HEK293 (cell line): ENCODE measurements around the gene CLSTN1.

Experiments used
- CTCF ChIP-seq: fragments of 450-650 bp; formaldehyde crosslinking; IDR thresholded peaks from 2 replicates; pipeline ENCODE4 v1.5.1; 2016; ENCODE audit warnings: missing biosample characterization, missing genetic modification characterization
- HOXC10 ChIP-seq: sonication (generic); formaldehyde crosslinking; IDR thresholded peaks from 2 replicates; pipeline ENCODE4 v1.8.1; 2023; ENCODE audit warnings: mild to moderate bottlenecking, missing genetic modification reagents
- MEIS1 ChIP-seq: sonication (generic); formaldehyde crosslinking; IDR thresholded peaks from 2 replicates; pipeline ENCODE4 v1.8.1; 2022; ENCODE audit warnings: missing genetic modification reagents, mild to moderate bottlenecking, borderline replicate concordance
- REST ChIP-seq: fragments of 450-650 bp; formaldehyde crosslinking; IDR thresholded peaks from 2 replicates; pipeline ENCODE4 v1.5.1; 2016; ENCODE audit warnings: missing biosample characterization, missing genetic modification characterization
- YY1 ChIP-seq: fragments of 450-650 bp; formaldehyde crosslinking; IDR thresholded peaks from 2 replicates; pipeline ENCODE4 v1.5.1; 2018; ENCODE audit warnings: missing biosample characterization, missing genetic modification characterization
- ZNF221 ChIP-seq: fragments of 450-650 bp; formaldehyde crosslinking; IDR thresholded peaks from 2 replicates; pipeline ENCODE4 v1.5.1; 2017; ENCODE audit warnings: missing biosample characterization, missing genetic modification characterization, borderline replicate concordance
- ZNF341 ChIP-seq: fragments of 450-650 bp; formaldehyde crosslinking; IDR thresholded peaks from 2 replicates; pipeline ENCODE4; 2016; ENCODE audit warnings: low read depth, missing biosample characterization, missing genetic modification characterization
- ZNF488 ChIP-seq: fragments of 450-650 bp; formaldehyde crosslinking; IDR thresholded peaks from 2 replicates; pipeline ENCODE4 v1.5.1; 2016; ENCODE audit warnings: missing biosample characterization, missing genetic modification characterization
- ZNF561 ChIP-seq: fragments of 450-650 bp; IDR thresholded peaks from 2 replicates; pipeline ENCODE4 v1.5.1; 2018; ENCODE audit warnings: missing biosample characterization, missing genetic modification characterization, borderline replicate concordance
- ZNF660 ChIP-seq: fragments of 450-650 bp; IDR thresholded peaks from 2 replicates; pipeline ENCODE4 v1.5.1; 2018; ENCODE audit warnings: missing biosample characterization, mild to moderate bottlenecking, missing genetic modification characterization

- TF ChIP-seq CTCF (tag by site-specific recombination) (no peak), ZNF221 (tag by site-specific recombination) (no peak), YY1 (tag by site-specific recombination) (no peak), ZNF660 (tag by site-specific recombination) (no peak), ZNF561 (tag by site-specific recombination) (no peak), MEIS1 (CRISPR knock-in tag) (no peak), ZNF488 (tag by site-specific recombination) (no peak), HOXC10 (CRISPR knock-in tag) (no peak), ZNF341 (tag by site-specific recombination) (no peak), REST (no peak)
Observed at GRCh38 chr1:9801909-9802308, 21.9 kb downstream of the CLSTN1 start.
